K562 (cell line): Measurements from ENCODE around the gene NFYC. TPM values are rescaled to one million over a fixed set of nuclear protein-coding genes. Genes with fewer than 3 reads are reported as not detected.
A peak's percentile ranks its signal among the peaks of the same experiment; 100 is the strongest.

ENCODE experiments used
- CBFB ChIP-seq: sonication (generic); formaldehyde crosslinking; IDR thresholded peaks from 2 replicates; pipeline ENCODE4 v1.4.0; 2020; ENCODE audit warnings: mild to moderate bottlenecking, missing genetic modification reagents
- DMBX1 ChIP-seq: fragments of 250-450 bp; sonication (Bioruptor Pico); IDR thresholded peaks from 2 replicates; pipeline ENCODE4 v1.8.0; 2022; ENCODE audit warnings: inconsistent platforms, mild to moderate bottlenecking, moderate library complexity, borderline replicate concordance
- ETV5 ChIP-seq: sonication (generic); formaldehyde crosslinking; IDR thresholded peaks from 2 replicates; pipeline ENCODE4 v1.4.0; 2020; ENCODE audit warnings: low read depth, mild to moderate bottlenecking, missing genetic modification reagents
- GTF2B ChIP-seq: IDR thresholded peaks from 2 replicates; pipeline ENCODE4 v1.6.1; 2011; ENCODE audit not compliant: insufficient read length; ENCODE audit errors: extremely low read depth
- HBP1 ChIP-seq: fragments of 450-650 bp; formaldehyde crosslinking; IDR thresholded peaks from 2 replicates; pipeline ENCODE4 v1.4.0; 2022; ENCODE audit warnings: missing genetic modification characterization
- HMBOX1 ChIP-seq: sonication (generic); IDR thresholded peaks from 2 replicates; pipeline ENCODE4 v1.6.1; 2016
- MAZ ChIP-seq, 2 experiments: fragments of 450-650 bp in 1 of 2; sonication (generic) in 1 of 2; formaldehyde crosslinking; IDR thresholded peaks in 1 of 2; conservative IDR thresholded peaks in 1 of 2; 2 replicates each; pipeline versions ENCODE4 v1.4.0 to v1.5.0; 2020; ENCODE audit warnings: mild to moderate bottlenecking in 1 of 2, missing genetic modification reagents in 1 of 2
- MTA1 ChIP-seq: fragments of 450-650 bp; IDR thresholded peaks from 2 replicates; pipeline ENCODE4 v1.6.1; 2017; ENCODE audit warnings: borderline replicate concordance
- NR2C2 ChIP-seq, 2 experiments: fragments of 200-800 bp in 1 of 2; sonication (Bioruptor generic) in 1 of 2; sonication (generic) in 1 of 2; formaldehyde crosslinking in 1 of 2; IDR thresholded peaks; 2 replicates each; pipeline versions ENCODE4 v1.6.1 to v1.8.0; 2016 to 2022; ENCODE audit warnings: mild to moderate bottlenecking in 1 of 2, missing compliant biosample characterization in 1 of 2, missing genetic modification characterization in 1 of 2, missing genetic modification reagents in 1 of 2
- SAFB ChIP-seq: fragments of 200-400 bp; formaldehyde crosslinking; IDR thresholded peaks from 2 replicates; pipeline ENCODE4 v1.6.1; 2017; ENCODE audit warnings: low read depth, low read length, borderline replicate concordance
- SMAD3 ChIP-seq: fragments of 450-650 bp; formaldehyde crosslinking; conservative IDR thresholded peaks from 2 replicates; pipeline ENCODE4 v1.4.0; 2020; ENCODE audit warnings: mild to moderate bottlenecking
- SRSF3 ChIP-seq: fragments of 200-400 bp; formaldehyde crosslinking; IDR thresholded peaks from 2 replicates; pipeline ENCODE4 v1.6.1; 2016; ENCODE audit warnings: mild to moderate bottlenecking, low read length, moderate library complexity; ENCODE audit not compliant: insufficient read depth
- TGIF2 ChIP-seq: sonication (generic); formaldehyde crosslinking; IDR thresholded peaks from 2 replicates; pipeline ENCODE4 v1.8.1; 2022; ENCODE audit warnings: mild to moderate bottlenecking, missing genetic modification reagents, moderate library complexity
- ZBTB8A ChIP-seq: fragments of 450-650 bp; IDR thresholded peaks from 2 replicates; pipeline ENCODE4 v1.6.1; 2018; ENCODE audit warnings: mild to moderate bottlenecking, moderate library complexity; ENCODE audit not compliant: partially characterized antibody
- ZFP30 ChIP-seq: fragments of 250-450 bp; sonication (Bioruptor Pico); IDR thresholded peaks from 2 replicates; pipeline ENCODE4 v1.8.0; 2022; ENCODE audit warnings: moderate library complexity, mild to moderate bottlenecking, inconsistent platforms, borderline replicate concordance
- ZKSCAN8 ChIP-seq: fragments of 200-800 bp; sonication (Bioruptor generic); IDR thresholded peaks from 2 replicates; pipeline ENCODE4 v1.6.1; 2016; ENCODE audit warnings: missing genetic modification characterization, missing compliant biosample characterization
- polyA plus RNA-seq, 8 experiments: library from polyadenylated mRNA; depleted of rRNA in 4 of 8; stranded (reverse) in 5 of 8; unstranded in 3 of 8; fragments of >200 nt; fragmentation: Nextera tagmentation in 2 of 8; fragmentation: Illumina TruSeq in 1 of 8; extraction: Ambion mirVana in 2 of 8; extraction: Trizol in 1 of 8; gene quantifications; 2 replicates each; pipeline versions ENCODE4 v1.2.1 to v1.2.3, GENCODE V29; 2011 to 2014; ENCODE audit warnings: inconsistent platforms in 1 of 8, missing spikeins in 1 of 8
- total RNA-seq, 7 experiments: library from RNA; depleted of rRNA in 6 of 7; stranded (reverse); fragments of >200 nt in 6 of 7; fragmentation: Illumina TruSeq in 2 of 7; extraction: Trizol in 2 of 7; gene quantifications; 2 replicates each; pipeline versions ENCODE4 v1.2.1 to v1.2.3, GENCODE V29; 2011 to 2021; ENCODE audit warnings: low replicate concordance in 1 of 7
- TF ChIP-seq, protein P1 (sequence below): sonication (generic); formaldehyde crosslinking; IDR thresholded peaks from 2 replicates; pipeline ENCODE4 v1.8.0; 2022; ENCODE audit warnings: missing genetic modification reagents, mild to moderate bottlenecking, borderline replicate concordance
- TF ChIP-seq, protein P2 (sequence below): fragments of 250-450 bp; sonication (Bioruptor Pico); IDR thresholded peaks from 2 replicates; pipeline ENCODE4 v1.4.0; 2020
- TF ChIP-seq, protein P3 (sequence below): fragments of 250-450 bp; sonication (Bioruptor Pico); IDR thresholded peaks from 2 replicates; pipeline ENCODE4 v1.8.0; 2022; ENCODE audit warnings: moderate library complexity, mild to moderate bottlenecking, inconsistent platforms
- TF ChIP-seq, protein P4 (sequence below): fragments of 450-650 bp; conservative IDR thresholded peaks from 2 replicates; pipeline ENCODE4 v1.6.1; 2016; ENCODE audit warnings: missing genetic modification characterization, low read depth, mild to moderate bottlenecking, missing compliant biosample characterization, moderate library complexity

NFYC gene
- total and polyA plus RNA-seq, 9 of the 15 experiments (the other 6 are each of a cell fraction or from before 2014, with no cell fraction given) = 4.8 to 59.8 (median 41.1) TPM

- TF ChIP-seq ETV5 (peak; percentile 45), DMBX1 (peak; percentile 49; the same call in 1 of the 2 replicates), HMBOX1 (no peak), SMAD3 (CRISPR knock-in tag) (no peak), SRSF3 (no peak), GTF2B (no peak), HBP1 (no peak), ZKSCAN8 (CRISPR knock-in tag) (no peak), SAFB (no peak), ZFP30 (no peak), CBFB (0 out of 2 replicates have a peak, but pooled peaks have one; percentile 18), MTA1 (peak; percentile 45; the same call in 1 of the 2 replicates), TGIF2 (CRISPR knock-in tag) (no peak), NR2C2 (CRISPR knock-in tag; IDR thresholded peaks at IDR 0.05) (no peak), NR2C2 (tag; IDR thresholded peaks at IDR 0.05) (no peak), ZBTB8A (no peak), MAZ (CRISPR knock-in tag; conservative IDR thresholded peaks at IDR 0.05 in 1 of 2, IDR thresholded peaks at IDR 0.05 in 1 of 2) (peak; percentile 74 to 97)
- TF ChIP-seq, protein P1, sequence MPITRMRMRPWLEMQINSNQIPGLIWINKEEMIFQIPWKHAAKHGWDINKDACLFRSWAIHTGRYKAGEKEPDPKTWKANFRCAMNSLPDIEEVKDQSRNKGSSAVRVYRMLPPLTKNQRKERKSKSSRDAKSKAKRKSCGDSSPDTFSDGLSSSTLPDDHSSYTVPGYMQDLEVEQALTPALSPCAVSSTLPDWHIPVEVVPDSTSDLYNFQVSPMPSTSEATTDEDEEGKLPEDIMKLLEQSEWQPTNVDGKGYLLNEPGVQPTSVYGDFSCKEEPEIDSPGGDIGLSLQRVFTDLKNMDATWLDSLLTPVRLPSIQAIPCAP = no peak
- TF ChIP-seq, protein P2, sequence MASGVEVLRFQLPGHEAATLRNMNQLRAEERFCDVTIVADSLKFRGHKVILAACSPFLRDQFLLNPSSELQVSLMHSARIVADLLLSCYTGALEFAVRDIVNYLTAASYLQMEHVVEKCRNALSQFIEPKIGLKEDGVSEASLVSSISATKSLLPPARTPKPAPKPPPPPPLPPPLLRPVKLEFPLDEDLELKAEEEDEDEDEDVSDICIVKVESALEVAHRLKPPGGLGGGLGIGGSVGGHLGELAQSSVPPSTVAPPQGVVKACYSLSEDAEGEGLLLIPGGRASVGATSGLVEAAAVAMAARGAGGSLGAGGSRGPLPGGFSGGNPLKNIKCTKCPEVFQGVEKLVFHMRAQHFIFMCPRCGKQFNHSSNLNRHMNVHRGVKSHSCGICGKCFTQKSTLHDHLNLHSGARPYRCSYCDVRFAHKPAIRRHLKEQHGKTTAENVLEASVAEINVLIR (CRISPR knock-in tag) = peak; percentile 14; the same call in 1 of the 2 replicates
- TF ChIP-seq, protein P3, sequence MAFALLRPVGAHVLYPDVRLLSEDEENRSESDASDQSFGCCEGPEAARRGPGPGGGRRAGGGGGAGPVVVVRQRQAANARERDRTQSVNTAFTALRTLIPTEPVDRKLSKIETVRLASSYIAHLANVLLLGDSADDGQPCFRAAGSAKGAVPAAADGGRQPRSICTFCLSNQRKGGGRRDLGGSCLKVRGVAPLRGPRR (CRISPR knock-in tag) = no peak
- TF ChIP-seq, protein P4, sequence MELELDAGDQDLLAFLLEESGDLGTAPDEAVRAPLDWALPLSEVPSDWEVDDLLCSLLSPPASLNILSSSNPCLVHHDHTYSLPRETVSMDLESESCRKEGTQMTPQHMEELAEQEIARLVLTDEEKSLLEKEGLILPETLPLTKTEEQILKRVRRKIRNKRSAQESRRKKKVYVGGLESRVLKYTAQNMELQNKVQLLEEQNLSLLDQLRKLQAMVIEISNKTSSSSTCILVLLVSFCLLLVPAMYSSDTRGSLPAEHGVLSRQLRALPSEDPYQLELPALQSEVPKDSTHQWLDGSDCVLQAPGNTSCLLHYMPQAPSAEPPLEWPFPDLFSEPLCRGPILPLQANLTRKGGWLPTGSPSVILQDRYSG (tag) = peak; percentile 67; the same call in 1 of the 2 replicates
These were observed 110.7 kb downstream of the NFYC start (continued) for GRCh38 chr1:40802078-40802741.
